ENCODE data around the gene C11orf58.

Gene C11orf58

GRCh38 chr11:16738193-16738946 is at the start of gene C11orf58:
C11orf58 (plus strand) TSS chr11:16738647; CDS start chr11:16738779, 132 bp downstream.
- FAIRE-seq = peak; percentile 76

GRCh38 chr11:16690086-16690485 is 48.4 kb upstream of the C11orf58 start:
- no peak for FAIRE-seq

GRCh38 chr11:16703795-16704194 is 34.7 kb upstream of the C11orf58 start:
- FAIRE-seq = no peak

GRCh38 chr11:16713594-16713993 is 24.9 kb upstream of the C11orf58 start:
- no peak for FAIRE-seq

- FAIRE-seq = no peak
Observed at GRCh38 chr11:16722581-16723344, 15.7 kb upstream of the C11orf58 start.

- no peak for FAIRE-seq
Observed at GRCh38 chr11:16727806-16728205, 10.6 kb upstream of the C11orf58 start.

- FAIRE-seq = no peak
Observed at GRCh38 chr11:16737818-16738192, 642 bp upstream of the C11orf58 start.

- no peak for FAIRE-seq
Observed at GRCh38 chr11:16738947-16739815, 734 bp downstream of the C11orf58 start.

GRCh38 chr11:16741473-16741872 is 3.0 kb downstream of the C11orf58 start:
- no peak for FAIRE-seq

- no peak for FAIRE-seq
Observed at GRCh38 chr11:16743478-16743877, 5.0 kb downstream of the C11orf58 start.

- FAIRE-seq = no peak
Observed at GRCh38 chr11:16744128-16744725, 5.8 kb downstream of the C11orf58 start.

GRCh38 chr11:16745950-16746605 is 7.6 kb downstream of the C11orf58 start:
- FAIRE-seq = no peak

- FAIRE-seq = no peak
Observed at GRCh38 chr11:16749092-16749491, 10.6 kb downstream of the C11orf58 start.

- FAIRE-seq = no peak
Observed at GRCh38 chr11:16749666-16750065, 11.2 kb downstream of the C11orf58 start.

GRCh38 chr11:16750417-16750816 is 12.0 kb downstream of the C11orf58 start:
- FAIRE-seq = no peak

- no peak for FAIRE-seq
Observed at GRCh38 chr11:16758382-16759024, 20.1 kb downstream of the C11orf58 start.

- no peak for FAIRE-seq
Observed at GRCh38 chr11:16759857-16760508, 21.5 kb downstream of the C11orf58 start.

- FAIRE-seq = no peak
Observed at GRCh38 chr11:16763746-16764145, 25.3 kb downstream of the C11orf58 start.

GRCh38 chr11:16764888-16765287 is 26.4 kb downstream of the C11orf58 start:
- no peak for FAIRE-seq

- no peak for FAIRE-seq
Observed at GRCh38 chr11:16767137-16767536, 28.7 kb downstream of the C11orf58 start.

GRCh38 chr11:16767957-16768356 is 29.5 kb downstream of the C11orf58 start:
- no peak for FAIRE-seq
